ENCODE data around the gene MED12. TPM values are rescaled to one million over a fixed set of nuclear protein-coding genes. Genes with fewer than 3 reads are reported as not detected.

Gene MED12
- total RNA-seq, 2 experiments from 2014 or later: 56.6 to 64.7 TPM

GRCh38 chrX:71151366-71151765, 33.0 kb downstream of the MED12 start:
- Mint-ChIP-seq H3K4me1 (peaks cover 3% of the 10 kb centered on the region), H3K36me3 (ENCODE audit: low read depth) (no peaks in the 10 kb centered on the region), H3K27ac (no peak overlapping the region), H3K27me3 (no peaks in the 10 kb centered on the region), H3K9me3 (no peaks in the 10 kb centered on the region), H3K4me3 (no peak overlapping the region)
- no peak for DNase-seq
- CTCF ChIA-PET: interaction anchor here (0.6 to 1.1 kb wide), 2 partner anchors 11 to 267 kb away, joined by 3 read pairs; no protein-coding TSS in a partner anchor
- POLR2A ChIA-PET: no interaction called here

GRCh38 chrX:71154196-71154595, 35.8 kb downstream of the MED12 start:
- peaks cover 6% of the 10 kb centered on the region for H3K4me1 Mint-ChIP-seq
- H3K27ac Mint-ChIP-seq: no peak overlapping the region
- CTCF ChIA-PET: no interaction called here
- no peaks in the 10 kb centered on the region for H3K9me3 Mint-ChIP-seq
- H3K27me3 Mint-ChIP-seq: no peaks in the 10 kb centered on the region
- no peaks in the 10 kb centered on the region for H3K36me3 Mint-ChIP-seq (ENCODE audit: low read depth)
- H3K4me3 Mint-ChIP-seq: no peak overlapping the region
- POLR2A ChIA-PET: no interaction called here
- no peak for DNase-seq

GRCh38 chrX:71154641-71155040, 36.2 kb downstream of the MED12 start:
- Mint-ChIP-seq H3K4me3 (no peak overlapping the region), H3K9me3 (no peaks in the 10 kb centered on the region), H3K36me3 (ENCODE audit: low read depth) (peaks cover 2% of the 10 kb centered on the region), H3K27me3 (no peaks in the 10 kb centered on the region), H3K4me1 (peaks cover 10% of the 10 kb centered on the region), H3K27ac (no peak overlapping the region)
- CTCF ChIA-PET: no interaction called here
- DNase-seq: no peak
- POLR2A ChIA-PET: no interaction called here

- no peak for DNase-seq
- peaks cover 10% of the 10 kb centered on the region for H3K4me1 Mint-ChIP-seq
- H3K4me3 Mint-ChIP-seq: no peak overlapping the region
- H3K27me3 Mint-ChIP-seq: no peaks in the 10 kb centered on the region
- H3K9me3 Mint-ChIP-seq: no peaks in the 10 kb centered on the region
- POLR2A ChIA-PET: no interaction called here
- CTCF ChIA-PET: interaction anchor here (0.5 kb wide), 1 partner anchor 141 kb away, joined by 3 read pairs; no protein-coding TSS in a partner anchor
- peaks cover 6% of the 10 kb centered on the region for H3K36me3 Mint-ChIP-seq (ENCODE audit: low read depth)
- no peak overlapping the region for H3K27ac Mint-ChIP-seq
Measured at GRCh38 chrX:71158603-71159002, 40.2 kb downstream of the MED12 start.

GRCh38 chrX:71159335-71159734, 40.9 kb downstream of the MED12 start:
- POLR2A ChIA-PET: no interaction called here
- DNase-seq: no peak
- CTCF ChIA-PET: no interaction called here

GRCh38 chrX:71160475-71160874, 42.1 kb downstream of the MED12 start:
- DNase-seq: no peak
- ChIA-PET POLR2A (no interaction called here), CTCF (no interaction called here)
- Mint-ChIP-seq H3K4me3 (no peak overlapping the region), H3K27me3 (no peaks in the 10 kb centered on the region), H3K9me3 (no peaks in the 10 kb centered on the region), H3K36me3 (ENCODE audit: low read depth) (peaks cover 6% of the 10 kb centered on the region), H3K27ac (no peak overlapping the region), H3K4me1 (peaks cover 10% of the 10 kb centered on the region)

More at GRCh38 chrX:71159335-71159734, 40.9 kb downstream of the MED12 start:
- Mint-ChIP-seq H3K36me3 (ENCODE audit: low read depth) (peaks cover 6% of the 10 kb centered on the region), H3K4me1 (peaks cover 10% of the 10 kb centered on the region), H3K9me3 (no peaks in the 10 kb centered on the region), H3K27ac (no peak overlapping the region), H3K27me3 (no peaks in the 10 kb centered on the region), H3K4me3 (no peak overlapping the region)

GRCh38 chrX:71162981-71163380, 44.6 kb downstream of the MED12 start:
- POLR2A ChIA-PET: no interaction called here
- Mint-ChIP-seq H3K27ac (no peak overlapping the region), H3K4me1 (peaks cover 10% of the 10 kb centered on the region), H3K36me3 (ENCODE audit: low read depth) (peaks cover 6% of the 10 kb centered on the region), H3K4me3 (no peak overlapping the region), H3K27me3 (no peaks in the 10 kb centered on the region), H3K9me3 (no peaks in the 10 kb centered on the region)
- DNase-seq: no peak
- CTCF ChIA-PET: interaction anchor here (0.7 to 1.5 kb wide), 4 partner anchors 11 to 165 kb away, joined by 3 read pairs; no protein-coding TSS in a partner anchor

- Mint-ChIP-seq H3K9me3 (no peaks in the 10 kb centered on the region), H3K27me3 (no peaks in the 10 kb centered on the region), H3K27ac (no peak overlapping the region), H3K4me1 (peaks cover 5% of the 10 kb centered on the region), H3K36me3 (ENCODE audit: low read depth) (peaks cover 6% of the 10 kb centered on the region), H3K4me3 (no peak overlapping the region)
- CTCF ChIA-PET: no interaction called here
- no peak for DNase-seq
- POLR2A ChIA-PET: no interaction called here
Measured at GRCh38 chrX:71164071-71164470, 45.7 kb downstream of the MED12 start.

- ChIA-PET CTCF (no interaction called here), POLR2A (no interaction called here)
- Mint-ChIP-seq H3K4me3 (no peak overlapping the region), H3K36me3 (ENCODE audit: low read depth) (peaks cover 4% of the 10 kb centered on the region), H3K27ac (no peak overlapping the region), H3K9me3 (no peaks in the 10 kb centered on the region), H3K4me1 (peaks cover 3% of the 10 kb centered on the region), H3K27me3 (no peaks in the 10 kb centered on the region)
- no peak for DNase-seq
Measured at GRCh38 chrX:71166461-71166860, 48.1 kb downstream of the MED12 start.

GRCh38 chrX:71167031-71167781, 48.8 kb downstream of the MED12 start:
- peaks cover 2% of the 10 kb centered on the region for H3K36me3 Mint-ChIP-seq (ENCODE audit: low read depth)
- no peaks in the 10 kb centered on the region for H3K27me3 Mint-ChIP-seq
- H3K4me1 Mint-ChIP-seq: peaks cover 6% of the 10 kb centered on the region
- no peaks in the 10 kb centered on the region for H3K9me3 Mint-ChIP-seq
- H3K27ac Mint-ChIP-seq: no peak overlapping the region
- no peak overlapping the region for H3K4me3 Mint-ChIP-seq
- POLR2A ChIA-PET: no interaction called here
- no peak for DNase-seq
- CTCF ChIA-PET: no interaction called here

- ChIA-PET POLR2A (no interaction called here), CTCF (no interaction called here)
- Mint-ChIP-seq H3K36me3 (ENCODE audit: low read depth) (no peaks in the 10 kb centered on the region), H3K27me3 (no peaks in the 10 kb centered on the region), H3K4me1 (peaks cover 6% of the 10 kb centered on the region), H3K9me3 (no peaks in the 10 kb centered on the region), H3K27ac (no peak overlapping the region), H3K4me3 (no peak overlapping the region)
- DNase-seq: no peak
Measured at GRCh38 chrX:71168134-71168533, 49.7 kb downstream of the MED12 start.

- no peak for DNase-seq
- Mint-ChIP-seq H3K27ac (no peak overlapping the region), H3K9me3 (no peaks in the 10 kb centered on the region), H3K27me3 (no peaks in the 10 kb centered on the region), H3K4me1 (peaks cover 6% of the 10 kb centered on the region), H3K36me3 (ENCODE audit: low read depth) (peaks cover 6% of the 10 kb centered on the region), H3K4me3 (no peak overlapping the region)
- ChIA-PET CTCF (interaction anchor here (0.9 kb wide), 1 partner anchor 19 kb away, joined by 4 read pairs; no protein-coding TSS in a partner anchor), POLR2A (no interaction called here)
Measured at GRCh38 chrX:71169586-71169985, 51.2 kb downstream of the MED12 start.

- Mint-ChIP-seq H3K27me3 (no peaks in the 10 kb centered on the region), H3K4me3 (no peak overlapping the region), H3K4me1 (peaks cover 6% of the 10 kb centered on the region), H3K27ac (no peak overlapping the region), H3K36me3 (ENCODE audit: low read depth) (peaks cover 10% of the 10 kb centered on the region), H3K9me3 (no peaks in the 10 kb centered on the region)
- ChIA-PET POLR2A (no interaction called here), CTCF (no interaction called here)
- no peak for DNase-seq
Measured at GRCh38 chrX:71170660-71171059, 52.3 kb downstream of the MED12 start.
